Immature natural killer cell (primary cell): Measurements from ENCODE around the gene LRRC56. TPM values are rescaled to one million over a fixed set of nuclear protein-coding genes. Genes with fewer than 3 reads are reported as not detected.

Source experiments
- DNase-seq, 3 donors: peaks; one replicate each; pipeline ENCODE4 v3.0.0; 2022; ENCODE audit warnings: mixed read lengths in 1 of 3
- H3K27ac Mint-ChIP-seq, 6 donors: one replicate each; pipeline ENCODE4 v1.8.0; 2020; ENCODE audit warnings: mixed read lengths in 6 of 6, mild to moderate bottlenecking in 5 of 6, inconsistent platforms in 4 of 6, moderate library complexity in 3 of 6
- H3K27me3 Mint-ChIP-seq, 3 donors: one replicate each; pipeline ENCODE4 v1.8.0; 2020 to 2021; ENCODE audit warnings: low read depth in 3 of 3, mild to moderate bottlenecking in 3 of 3, mixed read lengths in 3 of 3, moderate library complexity in 3 of 3, inconsistent platforms in 1 of 3
- H3K36me3 Mint-ChIP-seq, 3 donors: one replicate each; pipeline ENCODE4 v1.8.0; 2020; ENCODE audit warnings: mixed read lengths in 3 of 3, inconsistent platforms in 2 of 3, mild to moderate bottlenecking in 2 of 3
- H3K4me1 Mint-ChIP-seq, 2 donors: one replicate each; pipeline ENCODE4 v1.8.0; 2020; ENCODE audit warnings: inconsistent platforms in 2 of 2, mild to moderate bottlenecking in 2 of 2, mixed read lengths in 2 of 2, moderate library complexity in 1 of 2
- H3K4me3 Mint-ChIP-seq, 5 donors: one replicate each; pipeline ENCODE4 v1.8.0; 2020; ENCODE audit warnings: mild to moderate bottlenecking in 5 of 5, mixed read lengths in 5 of 5, inconsistent platforms in 3 of 5, moderate library complexity in 3 of 5
- H3K9me3 Mint-ChIP-seq, 6 donors: one replicate each; pipeline ENCODE4 v1.8.0; 2020; ENCODE audit warnings: mild to moderate bottlenecking in 6 of 6, mixed read lengths in 6 of 6, inconsistent platforms in 4 of 6, moderate library complexity in 3 of 6
- polyA plus RNA-seq, 3 donors: library from polyadenylated mRNA; unstranded; fragments of 300-500 nt; fragmentation: Illumina TruSeq; gene quantifications; one replicate each; pipeline ENCODE4 v1.2.3, GENCODE V29; 2021

The LRRC56 gene
- polyA plus RNA-seq, 3 donors from 2014 or later = 0.27 to 0.89 TPM; not detected in 1

GRCh38 chr11:550746-551085 lies 13.4 kb downstream of the LRRC56 start:
- Mint-ChIP-seq H3K27me3 (peaks cover 0 to under 1% (median 0%) of the 10 kb centered on the region in 3 donors), H3K4me1 (no peaks in the 10 kb centered on the region), H3K9me3 (peaks cover 0 to 2% (median 0%) of the 10 kb centered on the region in 6 donors), H3K36me3 (no peaks in the 10 kb centered on the region), H3K4me3 (no peak overlapping the region), H3K27ac (no peak overlapping the region)
- no peak for DNase-seq

GRCh38 chr11:551131-551530 lies 13.8 kb downstream of the LRRC56 start:
- no peaks in the 10 kb centered on the region for H3K36me3 Mint-ChIP-seq
- no peaks in the 10 kb centered on the region for H3K27me3 Mint-ChIP-seq
- H3K27ac Mint-ChIP-seq = no peak overlapping the region
- peaks cover 0 to 2% (median 0%) of the 10 kb centered on the region in 6 donors for H3K9me3 Mint-ChIP-seq
- DNase-seq = no peak
- no peak overlapping the region for H3K4me3 Mint-ChIP-seq
- no peaks in the 10 kb centered on the region for H3K4me1 Mint-ChIP-seq

GRCh38 chr11:551596-551995 lies 14.3 kb downstream of the LRRC56 start:
- peaks cover 0 to 2% (median 0%) of the 10 kb centered on the region in 3 donors for H3K27me3 Mint-ChIP-seq
- no peak overlapping the region for H3K4me3 Mint-ChIP-seq
- no peaks in the 10 kb centered on the region for H3K36me3 Mint-ChIP-seq

GRCh38 chr11:553083-553987 lies 16.0 kb downstream of the LRRC56 start:
- peak overlapping the region in 1 of 5 donors; percentile 27 for H3K4me3 Mint-ChIP-seq
- H3K36me3 Mint-ChIP-seq = no peaks in the 10 kb centered on the region
- no peaks in the 10 kb centered on the region for H3K9me3 Mint-ChIP-seq
- peaks cover 0 to 2% of the 10 kb centered on the region in 2 donors for H3K4me1 Mint-ChIP-seq
- DNase-seq = no peak
- H3K27ac Mint-ChIP-seq = no peak overlapping the region
- peaks cover 0 to 5% (median 0%) of the 10 kb centered on the region in 3 donors for H3K27me3 Mint-ChIP-seq

More at GRCh38 chr11:551596-551995, 14.3 kb downstream of the LRRC56 start:
- Mint-ChIP-seq H3K4me1 (peaks cover 0 to 2% of the 10 kb centered on the region in 2 donors), H3K27ac (no peak overlapping the region), H3K9me3 (no peaks in the 10 kb centered on the region)
- no peak for DNase-seq

- no peaks in the 10 kb centered on the region for H3K36me3 Mint-ChIP-seq
- H3K4me1 Mint-ChIP-seq = peaks cover 0 to 2% of the 10 kb centered on the region in 2 donors
- H3K9me3 Mint-ChIP-seq = no peaks in the 10 kb centered on the region
- no peak overlapping the region for H3K4me3 Mint-ChIP-seq
- no peak overlapping the region for H3K27ac Mint-ChIP-seq
- DNase-seq = no peak
- H3K27me3 Mint-ChIP-seq = peaks cover 0 to 5% (median 0%) of the 10 kb centered on the region in 3 donors
These were observed 16.6 kb downstream of the LRRC56 start for GRCh38 chr11:553988-554340.

GRCh38 chr11:554428-555226 lies 17.3 kb downstream of the LRRC56 start:
- peak; percentile 76 to 78 (median 78) for DNase-seq

GRCh38 chr11:555227-555779 lies 18.0 kb downstream of the LRRC56 start:
- no peaks in the 10 kb centered on the region for H3K9me3 Mint-ChIP-seq
- no peak overlapping the region for H3K27ac Mint-ChIP-seq
- no peak for DNase-seq
- H3K4me1 Mint-ChIP-seq = peaks cover 6 to 7% of the 10 kb centered on the region in 2 donors
- no peak overlapping the region for H3K4me3 Mint-ChIP-seq
- H3K27me3 Mint-ChIP-seq = peaks cover 0 to 8% (median 6%) of the 10 kb centered on the region in 3 donors
- H3K36me3 Mint-ChIP-seq = no peaks in the 10 kb centered on the region

More at GRCh38 chr11:554428-555226, 17.3 kb downstream of the LRRC56 start:
- Mint-ChIP-seq H3K4me3 (peak overlapping the region in 4 of 5 donors; percentile 38 to 66 (median 48)), H3K9me3 (no peaks in the 10 kb centered on the region), H3K36me3 (no peaks in the 10 kb centered on the region), H3K4me1 (peaks cover under 1 to 2% of the 10 kb centered on the region in 2 donors), H3K27me3 (peaks cover 0 to 5% (median 0%) of the 10 kb centered on the region in 3 donors), H3K27ac (no peak overlapping the region)

GRCh38 chr11:555780-556661 lies 18.7 kb downstream of the LRRC56 start:
- Mint-ChIP-seq H3K27ac (no peak overlapping the region), H3K36me3 (no peaks in the 10 kb centered on the region), H3K4me3 (peak overlapping the region; percentile 30 to 62 (median 45)), H3K4me1 (peaks cover 6 to 7% of the 10 kb centered on the region in 2 donors), H3K27me3 (peaks cover 0 to 11% (median 6%) of the 10 kb centered on the region in 3 donors), H3K9me3 (no peaks in the 10 kb centered on the region)
- no peak for DNase-seq

GRCh38 chr11:556662-557256 lies 19.4 kb downstream of the LRRC56 start:
- Mint-ChIP-seq H3K36me3 (no peaks in the 10 kb centered on the region), H3K4me1 (peaks cover 6 to 12% of the 10 kb centered on the region in 2 donors), H3K27ac (no peak overlapping the region), H3K4me3 (peak overlapping the region; percentile 30 to 62 (median 45)), H3K27me3 (peaks cover 0 to 11% (median 6%) of the 10 kb centered on the region in 3 donors), H3K9me3 (no peaks in the 10 kb centered on the region)
- no peak for DNase-seq

- no peak for DNase-seq
- Mint-ChIP-seq H3K27me3 (peaks cover 0 to 11% (median 6%) of the 10 kb centered on the region in 3 donors), H3K4me3 (peak overlapping the region in 2 of 5 donors; percentile 25 to 40)
These were observed 20.2 kb downstream of the LRRC56 start for GRCh38 chr11:557328-558132.

GRCh38 chr11:558503-558902 lies 21.2 kb downstream of the LRRC56 start:
- Mint-ChIP-seq H3K4me1 (peaks cover 6 to 13% of the 10 kb centered on the region in 2 donors), H3K36me3 (no peaks in the 10 kb centered on the region), H3K4me3 (no peak overlapping the region), H3K27me3 (peaks cover 0 to 11% (median 6%) of the 10 kb centered on the region in 3 donors), H3K9me3 (no peaks in the 10 kb centered on the region), H3K27ac (no peak overlapping the region)
- no peak for DNase-seq

More at GRCh38 chr11:557328-558132, 20.2 kb downstream of the LRRC56 start:
- Mint-ChIP-seq H3K27ac (no peak overlapping the region), H3K9me3 (no peaks in the 10 kb centered on the region), H3K36me3 (no peaks in the 10 kb centered on the region), H3K4me1 (peaks cover 6 to 13% of the 10 kb centered on the region in 2 donors)

- no peak for DNase-seq
These were observed 21.8 kb downstream of the LRRC56 start for GRCh38 chr11:559020-559620.

More at GRCh38 chr11:559020-559620, 21.8 kb downstream of the LRRC56 start:
- Mint-ChIP-seq H3K4me1 (peaks cover 6 to 13% of the 10 kb centered on the region in 2 donors), H3K4me3 (no peak overlapping the region), H3K27me3 (peaks cover 0 to 11% (median 6%) of the 10 kb centered on the region in 3 donors), H3K36me3 (no peaks in the 10 kb centered on the region), H3K9me3 (no peaks in the 10 kb centered on the region), H3K27ac (no peak overlapping the region)
